Vagina (tissue), 2 donors: ENCODE results near the gene SARDH. TPM values are rescaled to one million over a fixed set of nuclear protein-coding genes. Genes with fewer than 3 reads are reported as not detected.

Experiments
- DNase-seq, 2 donors: peaks; one replicate each; pipeline ENCODE4 v3.0.0-alpha.2; 2017; ENCODE audit errors: extremely low spot score in 2 of 2
- H3K27ac ChIP-seq: fragments of 200-600 bp; sonication (generic); one replicate; pipeline ENCODE4 v1.5.1; 2019
- H3K27me3 ChIP-seq: fragments of 200-600 bp; sonication (generic); one replicate; pipeline ENCODE4 v1.5.1; 2019
- H3K36me3 ChIP-seq, 2 donors: fragments of 200-600 bp; sonication (generic); one replicate each; pipeline ENCODE4 v1.5.1; 2017 to 2019
- H3K4me1 ChIP-seq: fragments of 200-600 bp; sonication (generic); one replicate; pipeline ENCODE4 v1.5.1; 2019
- H3K4me3 ChIP-seq, 2 donors: fragments of 200-600 bp; sonication (generic); 1 replicate in 1 of 2; 2 replicates in 1 of 2; pipeline ENCODE4 v1.5.1; 2016 to 2019
- H3K9me3 ChIP-seq: fragments of 200-600 bp; sonication (generic); one replicate; pipeline ENCODE4 v1.5.1; 2019
- POLR2A ChIP-seq, 2 donors: fragments of 450-650 bp; IDR thresholded peaks; one replicate each; pipeline ENCODE4 v1.6.1; 2017; ENCODE audit warnings: antibody characterized with exemption in 2 of 2, mild to moderate bottlenecking in 2 of 2, moderate library complexity in 2 of 2
- POLR2AphosphoS5 ChIP-seq, 2 donors: sonication (generic); formaldehyde crosslinking; IDR thresholded peaks; one replicate each; pipeline ENCODE4 v1.9.0; 2017; ENCODE audit warnings: antibody characterized with exemption in 2 of 2, mild to moderate bottlenecking in 2 of 2, low read depth in 1 of 2; ENCODE audit not compliant: insufficient read depth in 1 of 2
- intact Hi-C: fragments of 100-400 bp; cut with DNase I; formaldehyde crosslinking; loops from one replicate; pipeline ENCODE4 v1.15.1; 2023
- total RNA-seq: library from RNA; depleted of rRNA; stranded (reverse); fragments of >200 nt; gene quantifications from one replicate; pipeline ENCODE4 v1.2.3, GENCODE V29; 2016
- TF ChIP-seq, protein P1 (sequence below), 3 experiments: fragments of 450-650 bp in 2 of 3; fragments of 200-600 bp in 1 of 3; sonication (generic) in 1 of 3; IDR thresholded peaks; one replicate each; pipeline ENCODE4 v1.5.1; 2017 to 2019; ENCODE audit warnings: antibody characterized with exemption in 3 of 3, mild to moderate bottlenecking in 2 of 3, moderate library complexity in 2 of 3

Gene SARDH
- total RNA-seq, 1 donor from 2014 or later = 2.0 TPM

DNA sequence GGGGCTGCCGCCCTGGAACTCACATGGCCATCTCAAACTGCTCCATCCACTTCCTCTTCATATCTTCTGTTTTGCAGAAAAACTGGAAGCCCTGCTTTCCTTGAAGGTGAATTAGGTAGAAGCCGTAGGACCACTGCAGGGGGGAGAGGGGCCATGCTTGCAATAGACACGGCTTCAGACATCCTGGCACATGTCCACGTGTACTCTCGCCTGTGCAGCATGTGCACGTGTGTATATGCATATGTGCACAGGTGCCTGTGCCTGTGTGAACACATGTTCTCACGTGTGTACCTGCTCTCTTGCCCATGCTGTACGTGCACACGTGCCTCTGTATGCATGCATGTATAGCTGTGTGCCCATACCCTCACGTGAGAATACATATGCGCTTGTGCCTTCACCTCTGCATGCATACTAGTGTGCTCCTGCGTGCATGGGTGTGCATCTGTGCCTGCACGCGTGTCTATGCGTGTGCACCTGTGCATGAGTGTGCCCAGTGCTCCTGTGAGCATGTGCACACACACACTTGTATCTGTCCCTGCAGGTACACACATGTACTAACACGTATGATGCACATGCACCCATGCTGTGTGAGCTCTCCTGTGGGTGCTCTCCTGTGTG, 47.7 kb upstream of the SARDH start:
- Histone ChIP-seq H3K27me3 (no peaks in the 10 kb centered on the region), H3K27ac (no peak overlapping the region), H3K36me3 (peaks cover 0 to 3% of the 10 kb centered on the region in 2 donors), H3K9me3 (no peaks in the 10 kb centered on the region), H3K4me3 (no peak overlapping the region), H3K4me1 (no peaks in the 10 kb centered on the region)
- TF ChIP-seq, protein P1, sequence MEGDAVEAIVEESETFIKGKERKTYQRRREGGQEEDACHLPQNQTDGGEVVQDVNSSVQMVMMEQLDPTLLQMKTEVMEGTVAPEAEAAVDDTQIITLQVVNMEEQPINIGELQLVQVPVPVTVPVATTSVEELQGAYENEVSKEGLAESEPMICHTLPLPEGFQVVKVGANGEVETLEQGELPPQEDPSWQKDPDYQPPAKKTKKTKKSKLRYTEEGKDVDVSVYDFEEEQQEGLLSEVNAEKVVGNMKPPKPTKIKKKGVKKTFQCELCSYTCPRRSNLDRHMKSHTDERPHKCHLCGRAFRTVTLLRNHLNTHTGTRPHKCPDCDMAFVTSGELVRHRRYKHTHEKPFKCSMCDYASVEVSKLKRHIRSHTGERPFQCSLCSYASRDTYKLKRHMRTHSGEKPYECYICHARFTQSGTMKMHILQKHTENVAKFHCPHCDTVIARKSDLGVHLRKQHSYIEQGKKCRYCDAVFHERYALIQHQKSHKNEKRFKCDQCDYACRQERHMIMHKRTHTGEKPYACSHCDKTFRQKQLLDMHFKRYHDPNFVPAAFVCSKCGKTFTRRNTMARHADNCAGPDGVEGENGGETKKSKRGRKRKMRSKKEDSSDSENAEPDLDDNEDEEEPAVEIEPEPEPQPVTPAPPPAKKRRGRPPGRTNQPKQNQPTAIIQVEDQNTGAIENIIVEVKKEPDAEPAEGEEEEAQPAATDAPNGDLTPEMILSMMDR (IDR thresholded peaks at IDR 0.05) = no peak
- TF ChIP-seq POLR2A (IDR thresholded peaks at IDR 0.05) (no peak), POLR2AphosphoS5 (IDR thresholded peaks at IDR 0.05; ENCODE audit: insufficient read depth in 1 of 2, low read depth in 1 of 2) (no peak)
- intact Hi-C loops = no loop called here
- no peak for DNase-seq

- Histone ChIP-seq H3K4me1 (no peaks in the 10 kb centered on the region), H3K9me3 (no peaks in the 10 kb centered on the region), H3K27ac (no peak overlapping the region), H3K36me3 (peaks cover 0 to 1% of the 10 kb centered on the region in 2 donors), H3K4me3 (no peak overlapping the region), H3K27me3 (no peaks in the 10 kb centered on the region)
- DNase-seq = no peak
- TF ChIP-seq, protein P1 (IDR thresholded peaks at IDR 0.05) = no peak
- TF ChIP-seq POLR2A (IDR thresholded peaks at IDR 0.05) = no peak
- intact Hi-C loops = no loop called here
These were observed 46.8 kb upstream of the SARDH start for GRCh38 chr9:133784731-133785561.

- Histone ChIP-seq H3K9me3 (no peaks in the 10 kb centered on the region), H3K4me1 (no peaks in the 10 kb centered on the region), H3K4me3 (no peak overlapping the region), H3K36me3 (peaks cover 0 to 10% of the 10 kb centered on the region in 2 donors), H3K27ac (no peak overlapping the region), H3K27me3 (no peaks in the 10 kb centered on the region)
- intact Hi-C loops = no loop called here
- no peak for DNase-seq
- TF ChIP-seq POLR2AphosphoS5 (IDR thresholded peaks at IDR 0.05; ENCODE audit: insufficient read depth in 1 of 2, low read depth in 1 of 2) = no peak
- TF ChIP-seq POLR2A (IDR thresholded peaks at IDR 0.05) = no peak
- TF ChIP-seq, protein P1 (IDR thresholded peaks at IDR 0.05) = no peak
These were observed 45.2 kb upstream of the SARDH start for GRCh38 chr9:133783331-133783731.

DNA sequence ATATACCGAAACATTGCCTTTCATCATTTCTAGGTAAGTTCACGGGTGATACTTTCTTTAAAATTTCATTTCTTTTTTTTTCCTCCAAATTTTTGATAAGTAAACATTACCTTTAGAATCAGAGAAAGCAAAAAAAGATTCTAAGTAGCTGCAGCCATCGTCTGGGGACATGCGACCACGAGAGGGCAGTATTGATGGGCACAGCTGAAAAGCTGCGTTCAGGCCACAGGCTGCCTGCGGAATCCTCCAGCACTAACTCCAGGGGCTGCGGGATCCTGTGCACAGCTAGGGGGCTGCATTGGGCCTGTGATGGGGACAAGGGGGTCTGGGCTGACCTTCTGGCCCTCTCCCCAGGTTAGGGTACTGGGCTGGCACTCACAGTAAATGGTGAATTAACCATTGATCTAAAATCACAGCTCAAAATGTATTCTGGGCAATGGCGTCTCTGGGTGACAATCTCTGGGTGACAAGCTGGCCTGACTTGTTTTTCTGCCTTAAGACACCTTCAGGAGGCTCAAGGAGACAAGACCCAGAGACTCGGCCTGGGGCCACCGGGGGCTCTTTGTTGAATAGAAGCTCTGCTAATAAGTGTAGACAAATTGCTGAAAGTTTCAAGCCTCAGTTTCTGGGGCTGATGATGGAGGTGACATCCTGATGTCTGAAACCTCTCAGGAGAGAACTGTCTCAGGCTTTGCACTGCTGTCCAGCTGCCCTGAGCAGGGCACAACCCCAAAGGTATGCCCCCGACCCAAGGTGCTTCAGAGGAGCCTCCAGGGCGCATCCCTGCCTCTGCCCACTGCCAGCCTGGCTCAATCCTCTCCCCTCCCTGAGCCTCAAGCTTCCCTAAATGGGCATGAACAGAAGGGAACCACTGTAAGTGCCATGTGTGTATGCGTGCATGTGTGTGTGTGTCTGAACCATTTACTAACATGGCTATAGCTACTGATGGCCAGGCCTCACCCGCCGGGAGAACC, 44.3 kb upstream of the SARDH start:
- Histone ChIP-seq H3K9me3 (no peaks in the 10 kb centered on the region), H3K27ac (no peak overlapping the region), H3K27me3 (no peaks in the 10 kb centered on the region), H3K4me1 (no peaks in the 10 kb centered on the region), H3K36me3 (peaks cover 0 to 10% of the 10 kb centered on the region in 2 donors), H3K4me3 (no peak overlapping the region)
- intact Hi-C loops = no loop called here
- TF ChIP-seq, protein P1 (IDR thresholded peaks at IDR 0.05) = peak; percentile 20 to 56 (median 46)
- TF ChIP-seq POLR2AphosphoS5 (IDR thresholded peaks at IDR 0.05; ENCODE audit: insufficient read depth in 1 of 2, low read depth in 1 of 2) = no peak
- DNase-seq = no peak
